Ramos (cell line): Measurements from ENCODE around the gene PLBD2.
"Not testable (repeated sequence)": the region's sequence is repeated elsewhere in the genome, so short reads cannot be mapped to it uniquely, and the experiment has no call there.

Source experiments
- in situ Hi-C: fragments of 300-500 bp; cut with MboI; formaldehyde crosslinking; loops from one replicate; pipeline ENCODE4 v1.14.3; 2022; ENCODE audit warnings: low sequenced_read_pairs; ENCODE audit not compliant: unreplicated experiment

The PLBD2 gene

DNA sequence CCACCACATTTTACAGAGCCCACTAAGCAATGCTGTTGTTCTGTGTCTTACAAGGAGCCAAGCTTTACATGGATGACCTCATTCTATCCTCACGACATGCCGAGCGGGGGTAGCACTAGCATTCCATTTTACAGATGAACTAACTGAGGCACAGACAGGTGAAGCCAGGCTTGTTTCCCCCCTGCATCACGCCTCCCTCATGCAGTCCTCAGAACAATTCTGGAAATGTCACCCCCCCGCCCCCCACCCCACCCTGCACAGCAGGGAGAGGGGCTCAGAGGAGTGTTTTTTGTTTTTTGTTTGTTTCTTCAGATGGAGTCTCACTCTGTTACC, 25.0 kb upstream of the PLBD2 start:
- in situ Hi-C loops: no loop called here

- in situ Hi-C loops: no loop called here
Observed at GRCh38 chr12:113333877-113334785, 24.3 kb upstream of the PLBD2 start.

- in situ Hi-C loops: no loop called here
Observed at GRCh38 chr12:113334786-113335539, 23.4 kb upstream of the PLBD2 start, which contains the start of gene SLC8B1. TSS of gene SLC8B1 (minus strand) at chr12:113335109. CDS start at chr12:113332878, 2,231 bp downstream.

- in situ Hi-C loops: no loop called here
Observed at GRCh38 chr12:113339540-113339939, 18.8 kb upstream of the PLBD2 start.

- in situ Hi-C loops: no loop called here
Observed at GRCh38 chr12:113340061-113340460, 18.3 kb upstream of the PLBD2 start.

DNA sequence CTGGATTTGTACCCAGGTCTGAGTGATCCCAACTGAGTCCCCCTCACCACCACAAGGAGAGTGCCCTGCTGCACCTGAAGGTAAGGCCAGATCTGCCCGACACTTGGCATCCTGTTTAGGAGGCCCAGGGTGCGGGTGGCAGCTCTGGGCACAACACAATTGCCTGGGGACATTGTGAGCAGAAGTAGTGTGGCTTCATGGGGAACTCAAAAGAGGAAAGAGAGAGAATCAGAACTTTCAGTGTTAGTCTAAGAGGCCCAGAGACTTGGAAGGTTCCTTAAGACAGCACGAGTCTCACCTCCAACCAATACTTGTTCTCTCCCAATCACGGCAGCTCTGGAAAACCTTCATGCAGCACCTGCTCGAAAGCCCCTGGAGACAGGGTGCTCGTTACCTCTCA, 16.9 kb upstream of the PLBD2 start:
- in situ Hi-C loops: no loop called here

DNA sequence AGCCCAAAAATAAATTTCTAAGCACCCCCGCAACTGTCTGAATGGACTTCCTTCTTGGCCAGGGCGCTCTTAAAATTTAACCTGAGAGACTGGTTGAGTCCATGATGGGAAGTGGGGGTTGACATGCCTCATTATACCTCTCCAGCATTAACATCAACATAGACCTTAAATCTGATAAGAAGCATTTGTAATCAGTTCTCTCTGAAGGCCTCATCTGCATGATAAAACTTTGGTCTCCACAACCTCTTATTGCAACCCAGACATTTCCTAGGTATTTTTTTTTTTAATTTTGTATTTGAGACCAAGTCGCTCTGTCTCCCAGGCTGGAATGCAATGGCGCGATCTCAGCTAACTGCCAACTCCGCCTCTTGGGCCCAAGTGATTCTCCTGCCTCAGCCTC, 13.1 kb upstream of the PLBD2 start:
- in situ Hi-C loops: no loop called here

DNA sequence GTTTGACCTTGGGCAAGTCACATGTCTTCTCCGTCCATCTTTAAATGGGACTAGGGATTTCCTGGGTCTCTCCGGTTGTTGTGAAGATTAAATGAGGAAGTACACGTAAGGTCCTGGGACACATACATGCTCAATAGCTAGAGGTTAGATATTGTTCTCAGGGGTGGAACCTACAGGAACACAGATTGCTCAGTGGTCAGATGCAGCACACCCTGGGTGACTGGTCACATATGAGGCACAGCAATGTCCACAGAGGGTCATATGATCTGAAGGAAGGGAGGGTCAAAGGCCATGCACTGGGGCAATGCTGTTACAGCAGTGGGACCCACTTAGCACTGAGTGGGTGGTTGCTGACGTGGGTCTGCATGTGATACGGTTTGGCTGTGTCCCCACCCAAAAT, 12.0 kb upstream of the PLBD2 start:
- in situ Hi-C loops: no loop called here

DNA sequence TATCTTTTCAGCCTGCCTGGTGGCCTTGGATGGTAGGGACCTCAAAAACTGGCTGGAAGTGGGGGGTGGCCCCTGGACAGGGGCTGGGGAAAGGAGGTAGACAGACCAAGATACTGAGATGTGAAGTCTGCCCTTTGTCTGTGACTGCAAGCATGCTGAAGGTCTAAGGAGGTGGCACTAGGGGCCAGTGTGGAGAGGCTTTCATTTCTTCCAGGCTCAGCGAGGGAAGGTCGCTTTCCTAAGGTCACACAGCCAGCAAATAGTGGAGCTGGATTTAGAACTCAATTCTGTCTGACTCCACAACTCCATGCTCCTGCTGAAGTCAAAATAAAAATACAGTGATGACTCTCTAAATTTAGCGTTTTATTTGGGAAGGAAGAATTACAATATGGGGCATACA, 11.3 kb upstream of the PLBD2 start:
- in situ Hi-C loops: no loop called here

GRCh38 chr12:113347892-113348291, 10.5 kb upstream of the PLBD2 start:
- in situ Hi-C loops: no loop called here

DNA sequence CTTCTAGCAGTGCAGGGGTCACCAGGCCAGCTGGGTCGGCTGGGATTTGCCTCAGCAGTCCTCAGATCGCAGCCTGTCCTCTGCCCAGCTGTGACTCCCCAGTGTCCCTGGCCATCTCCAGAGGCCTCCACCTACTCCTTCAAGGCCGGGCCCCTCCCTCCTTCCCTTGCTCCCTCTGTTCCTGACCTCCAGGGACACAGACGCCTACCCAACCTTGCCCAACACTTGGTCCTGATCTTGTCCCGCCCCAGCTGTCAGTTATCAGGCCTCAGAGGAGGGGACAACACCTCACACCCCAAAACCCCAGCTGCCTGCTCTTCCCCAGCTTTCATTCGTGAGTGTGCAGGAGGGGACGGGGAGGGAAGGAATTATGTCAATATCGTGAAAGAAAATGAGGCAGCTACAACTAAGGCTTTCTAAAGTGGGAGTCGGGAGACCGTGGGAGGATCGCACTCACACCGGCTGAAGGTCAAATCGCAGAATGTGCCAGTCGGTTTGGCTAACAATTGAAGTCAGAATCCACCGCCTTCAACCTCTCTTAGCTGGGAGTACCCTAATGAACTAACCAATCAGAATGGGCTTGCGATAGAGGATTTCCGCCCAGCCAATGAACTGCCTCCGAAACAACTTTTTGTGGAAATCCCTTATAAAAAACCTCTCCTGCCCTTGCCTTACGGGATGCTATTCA, 9.4 kb upstream of the PLBD2 start:
- in situ Hi-C loops: no loop called here

DNA sequence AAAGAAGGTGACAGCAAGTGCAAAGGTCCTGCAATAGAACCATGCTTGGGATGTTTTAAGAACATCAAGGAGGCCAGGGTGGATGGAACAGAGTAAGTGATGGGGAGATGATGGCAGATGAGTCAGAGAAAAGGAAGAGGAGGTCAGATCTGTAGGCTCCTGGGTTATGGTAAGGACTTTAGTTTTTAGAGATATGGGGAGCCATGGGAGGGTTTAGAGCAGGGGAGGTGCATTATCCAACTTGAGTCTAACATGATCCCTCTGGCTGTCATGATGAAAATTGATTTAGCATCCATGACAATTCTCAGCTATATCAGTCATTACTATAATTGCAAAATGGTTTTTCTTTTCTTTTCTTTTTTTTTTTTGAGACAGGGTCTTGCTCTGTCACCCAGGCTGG, 7.3 kb upstream of the PLBD2 start:
- in situ Hi-C loops: no loop called here

DNA sequence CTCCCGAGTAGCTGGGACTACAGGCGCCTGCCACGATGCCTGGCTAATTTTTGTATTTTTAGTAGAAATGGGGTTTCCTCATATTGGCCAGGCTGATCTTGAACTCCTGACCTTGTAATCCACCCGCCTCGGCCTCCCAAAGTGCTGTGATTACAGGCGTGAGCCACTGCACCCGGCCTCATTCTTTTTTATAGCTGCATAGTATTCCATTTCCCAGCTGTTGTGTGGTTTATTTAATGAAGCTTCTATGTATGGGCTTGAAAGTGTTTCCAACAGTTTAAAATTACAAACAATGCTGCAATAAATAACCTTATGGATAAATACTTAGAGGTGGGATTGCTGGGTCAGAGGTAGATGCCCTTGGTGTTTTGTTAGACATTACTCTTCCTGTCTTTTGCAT, 4.2 kb upstream of the PLBD2 start:
- in situ Hi-C loops: not testable (repeated sequence)

GRCh38 chr12:113359133-113359938, 949 bp downstream of the PLBD2 start:
- in situ Hi-C loops: no loop called here

GRCh38 chr12:113359939-113360748, 1.8 kb downstream of the PLBD2 start:
- in situ Hi-C loops: no loop called here

- in situ Hi-C loops: no loop called here
Observed at GRCh38 chr12:113361574-113362370, 3.4 kb downstream of the PLBD2 start.

GRCh38 chr12:113364698-113365097, 6.3 kb downstream of the PLBD2 start:
- in situ Hi-C loops: no loop called here

DNA sequence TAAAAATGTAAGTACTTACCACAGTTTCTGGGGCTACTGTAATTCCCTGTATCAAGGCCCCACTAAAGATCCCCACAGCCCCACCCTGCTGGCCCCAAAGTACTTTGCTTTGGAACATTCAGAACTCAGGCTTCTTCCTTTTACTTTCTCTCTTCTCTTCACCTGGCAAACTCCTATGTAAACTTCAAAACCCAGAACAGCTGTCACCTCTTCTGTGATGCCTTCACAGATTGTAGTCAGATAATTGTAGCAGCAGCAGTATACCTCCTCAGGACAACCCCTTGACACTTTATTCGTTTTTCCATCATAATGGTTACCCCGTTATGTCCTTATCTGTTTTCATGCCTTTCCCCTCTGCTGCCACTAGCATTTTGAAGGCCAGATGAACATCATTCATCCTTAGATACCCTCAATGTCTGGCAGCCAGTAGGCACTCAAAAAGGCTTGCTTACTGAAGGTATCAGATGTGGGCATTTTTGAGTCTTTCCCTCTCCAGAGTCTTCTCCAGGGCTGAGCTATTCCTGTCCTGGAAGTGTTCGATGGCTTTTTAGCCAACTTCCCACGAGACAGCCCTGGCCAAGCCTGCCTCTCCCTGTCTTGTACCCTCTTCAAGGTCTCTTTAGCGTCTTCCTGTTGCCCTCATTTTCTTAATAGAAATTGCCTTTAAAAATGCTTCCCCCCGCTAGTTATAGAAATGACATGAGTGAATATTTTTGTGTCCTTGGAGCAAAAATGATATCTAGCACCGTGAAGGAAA, 7.4 kb downstream of the PLBD2 start:
- in situ Hi-C loops: no loop called here
